Panc1 (cell line): Measurements from ENCODE around the gene IGSF3.

Experiments
- CTCF ChIP-seq: fragments of 450-650 bp; IDR thresholded peaks from 2 replicates; pipeline ENCODE4 v1.5.1; 2017; ENCODE audit warnings: mild to moderate bottlenecking
- POLR2AphosphoS5 ChIP-seq: IDR thresholded peaks from 2 replicates; pipeline ENCODE4 v1.6.1; 2012; ENCODE audit warnings: mild to moderate bottlenecking, low read depth, low read length, moderate library complexity
- SIN3A ChIP-seq: IDR thresholded peaks from 2 replicates; pipeline ENCODE4 v1.6.1; 2012; ENCODE audit warnings: low read depth, mild to moderate bottlenecking, low read length, moderate library complexity, borderline replicate concordance; ENCODE audit not compliant: insufficient read depth
- TCF7L2 ChIP-seq: IDR thresholded peaks from 2 replicates; pipeline ENCODE4 v1.6.1; 2011; ENCODE audit warnings: mild to moderate bottlenecking, low read depth, low read length, inconsistent platforms
- TF ChIP-seq, protein P1 (sequence below), 2 experiments: IDR thresholded peaks; 2 replicates each; pipeline ENCODE4 v1.6.1; 2011 to 2012; ENCODE audit warnings: low read depth in 2 of 2, control low read depth in 1 of 2, low read length in 1 of 2, mild to moderate bottlenecking in 1 of 2, moderate library complexity in 1 of 2; ENCODE audit not compliant: insufficient read depth in 1 of 2

GRCh38 chr1:116544588-116545358, 122.8 kb downstream of the IGSF3 start:
- TF ChIP-seq, protein P1, sequence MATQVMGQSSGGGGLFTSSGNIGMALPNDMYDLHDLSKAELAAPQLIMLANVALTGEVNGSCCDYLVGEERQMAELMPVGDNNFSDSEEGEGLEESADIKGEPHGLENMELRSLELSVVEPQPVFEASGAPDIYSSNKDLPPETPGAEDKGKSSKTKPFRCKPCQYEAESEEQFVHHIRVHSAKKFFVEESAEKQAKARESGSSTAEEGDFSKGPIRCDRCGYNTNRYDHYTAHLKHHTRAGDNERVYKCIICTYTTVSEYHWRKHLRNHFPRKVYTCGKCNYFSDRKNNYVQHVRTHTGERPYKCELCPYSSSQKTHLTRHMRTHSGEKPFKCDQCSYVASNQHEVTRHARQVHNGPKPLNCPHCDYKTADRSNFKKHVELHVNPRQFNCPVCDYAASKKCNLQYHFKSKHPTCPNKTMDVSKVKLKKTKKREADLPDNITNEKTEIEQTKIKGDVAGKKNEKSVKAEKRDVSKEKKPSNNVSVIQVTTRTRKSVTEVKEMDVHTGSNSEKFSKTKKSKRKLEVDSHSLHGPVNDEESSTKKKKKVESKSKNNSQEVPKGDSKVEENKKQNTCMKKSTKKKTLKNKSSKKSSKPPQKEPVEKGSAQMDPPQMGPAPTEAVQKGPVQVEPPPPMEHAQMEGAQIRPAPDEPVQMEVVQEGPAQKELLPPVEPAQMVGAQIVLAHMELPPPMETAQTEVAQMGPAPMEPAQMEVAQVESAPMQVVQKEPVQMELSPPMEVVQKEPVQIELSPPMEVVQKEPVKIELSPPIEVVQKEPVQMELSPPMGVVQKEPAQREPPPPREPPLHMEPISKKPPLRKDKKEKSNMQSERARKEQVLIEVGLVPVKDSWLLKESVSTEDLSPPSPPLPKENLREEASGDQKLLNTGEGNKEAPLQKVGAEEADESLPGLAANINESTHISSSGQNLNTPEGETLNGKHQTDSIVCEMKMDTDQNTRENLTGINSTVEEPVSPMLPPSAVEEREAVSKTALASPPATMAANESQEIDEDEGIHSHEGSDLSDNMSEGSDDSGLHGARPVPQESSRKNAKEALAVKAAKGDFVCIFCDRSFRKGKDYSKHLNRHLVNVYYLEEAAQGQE (IDR thresholded peaks at IDR 0.05; ENCODE audit: insufficient read depth in 1 of 2, low read depth in 2 of 2, low read length in 1 of 2) = no peak
- TF ChIP-seq CTCF = no peak
- TF ChIP-seq SIN3A = no peak
- no peak for TF ChIP-seq POLR2AphosphoS5
- no peak for TF ChIP-seq TCF7L2
